ENCODE results near the gene TEX11.
"Not testable (repeated sequence)": the region's sequence is repeated elsewhere in the genome, so short reads cannot be mapped to it uniquely, and the experiment has no call there.

TEX11 gene

GRCh38 chrX:70618467-70618866 lies 290.0 kb downstream of the TEX11 start:
- in situ Hi-C loops (cut with MboI; ENCODE audit: low sequenced_read_pairs), result no loop called here

- in situ Hi-C loops (cut with MboI; ENCODE audit: low sequenced_read_pairs), result no loop called here
These were observed 295.2 kb downstream of the TEX11 start for GRCh38 chrX:70613295-70613694.

GRCh38 chrX:70605352-70605751 lies 303.2 kb downstream of the TEX11 start:
- in situ Hi-C loops (cut with MboI; ENCODE audit: low sequenced_read_pairs), result no loop called here

- in situ Hi-C loops (cut with MboI; ENCODE audit: low sequenced_read_pairs), result no loop called here
These were observed 316.4 kb downstream of the TEX11 start for GRCh38 chrX:70592091-70592490.

- in situ Hi-C loops (cut with MboI; ENCODE audit: low sequenced_read_pairs), result not testable (repeated sequence)
These were observed 321.4 kb downstream of the TEX11 start for GRCh38 chrX:70587158-70587557.

- in situ Hi-C loops (cut with MboI; ENCODE audit: low sequenced_read_pairs), result no loop called here
These were observed 331.1 kb downstream of the TEX11 start for GRCh38 chrX:70577442-70577841.

- in situ Hi-C loops (cut with MboI; ENCODE audit: low sequenced_read_pairs), result not testable (repeated sequence)
These were observed 338.5 kb downstream of the TEX11 start for GRCh38 chrX:70569922-70570576.

- in situ Hi-C loops (cut with MboI; ENCODE audit: low sequenced_read_pairs), result no loop called here
These were observed 353.6 kb downstream of the TEX11 start for GRCh38 chrX:70554948-70555347.

- in situ Hi-C loops (cut with MboI; ENCODE audit: low sequenced_read_pairs), result no loop called here
These were observed 354.0 kb downstream of the TEX11 start for GRCh38 chrX:70554523-70554922.

- in situ Hi-C loops (cut with MboI; ENCODE audit: low sequenced_read_pairs), result no loop called here
These were observed 354.4 kb downstream of the TEX11 start for GRCh38 chrX:70554081-70554480.

GRCh38 chrX:70553516-70553915 lies 355.0 kb downstream of the TEX11 start:
- in situ Hi-C loops (cut with MboI; ENCODE audit: low sequenced_read_pairs), result no loop called here

- in situ Hi-C loops (cut with MboI; ENCODE audit: low sequenced_read_pairs), result no loop called here
These were observed 356.3 kb downstream of the TEX11 start for GRCh38 chrX:70552130-70552704.

GRCh38 chrX:70549429-70549828 lies 359.1 kb downstream of the TEX11 start:
- in situ Hi-C loops (cut with MboI; ENCODE audit: low sequenced_read_pairs), result no loop called here

GRCh38 chrX:70535198-70535597 lies 373.3 kb downstream of the TEX11 start:
- in situ Hi-C loops (cut with MboI; ENCODE audit: low sequenced_read_pairs), result no loop called here

- in situ Hi-C loops (cut with MboI; ENCODE audit: low sequenced_read_pairs), result no loop called here
These were observed 380.7 kb downstream of the TEX11 start for GRCh38 chrX:70527610-70528345.

GRCh38 chrX:70527053-70527452 lies 381.5 kb downstream of the TEX11 start:
- in situ Hi-C loops (cut with MboI; ENCODE audit: low sequenced_read_pairs), result no loop called here

- in situ Hi-C loops (cut with MboI; ENCODE audit: low sequenced_read_pairs), result no loop called here
These were observed 382.8 kb downstream of the TEX11 start for GRCh38 chrX:70525733-70526132.

- in situ Hi-C loops (cut with MboI; ENCODE audit: low sequenced_read_pairs), result not testable (repeated sequence)
These were observed 392.8 kb downstream of the TEX11 start for GRCh38 chrX:70515692-70516091.

- in situ Hi-C loops (cut with MboI; ENCODE audit: low sequenced_read_pairs), result not testable (repeated sequence)
These were observed 393.2 kb downstream of the TEX11 start for GRCh38 chrX:70515270-70515669.

GRCh38 chrX:70509078-70509477 lies 399.4 kb downstream of the TEX11 start:
- in situ Hi-C loops (cut with MboI; ENCODE audit: low sequenced_read_pairs), result no loop called here

- in situ Hi-C loops (cut with MboI; ENCODE audit: low sequenced_read_pairs), result no loop called here
These were observed 400.1 kb downstream of the TEX11 start for GRCh38 chrX:70508296-70508911.

- in situ Hi-C loops (cut with MboI; ENCODE audit: low sequenced_read_pairs), result no loop called here
These were observed 403.1 kb downstream of the TEX11 start for GRCh38 chrX:70505451-70505841.

All from HL-60/S4 treated with phorbol 12-myristate 13-acetate at 8.2 ng/mL for 4 days and 3 days (cell line).